ENCODE results near the gene SUPT20H.

DNA sequence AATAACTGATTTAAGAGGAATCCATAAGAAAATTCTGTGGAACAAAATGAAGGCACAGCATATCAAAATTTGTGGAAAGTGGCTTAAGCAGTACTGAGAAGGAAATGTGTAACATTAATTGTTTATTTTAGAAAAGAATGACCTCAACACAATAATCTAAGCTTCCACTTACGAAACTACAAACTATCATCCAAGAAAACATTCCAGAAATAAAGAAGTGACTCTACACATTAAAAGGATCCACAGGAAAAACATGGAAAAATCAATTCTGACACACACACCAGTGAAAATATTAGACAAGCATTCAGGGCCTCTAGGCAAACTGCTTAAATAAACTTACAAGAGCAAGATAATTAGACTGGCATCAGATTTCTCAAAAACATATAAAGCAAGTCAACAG lies 44.9 kb downstream of the SUPT20H start:
- TF ChIP-seq, protein P1, sequence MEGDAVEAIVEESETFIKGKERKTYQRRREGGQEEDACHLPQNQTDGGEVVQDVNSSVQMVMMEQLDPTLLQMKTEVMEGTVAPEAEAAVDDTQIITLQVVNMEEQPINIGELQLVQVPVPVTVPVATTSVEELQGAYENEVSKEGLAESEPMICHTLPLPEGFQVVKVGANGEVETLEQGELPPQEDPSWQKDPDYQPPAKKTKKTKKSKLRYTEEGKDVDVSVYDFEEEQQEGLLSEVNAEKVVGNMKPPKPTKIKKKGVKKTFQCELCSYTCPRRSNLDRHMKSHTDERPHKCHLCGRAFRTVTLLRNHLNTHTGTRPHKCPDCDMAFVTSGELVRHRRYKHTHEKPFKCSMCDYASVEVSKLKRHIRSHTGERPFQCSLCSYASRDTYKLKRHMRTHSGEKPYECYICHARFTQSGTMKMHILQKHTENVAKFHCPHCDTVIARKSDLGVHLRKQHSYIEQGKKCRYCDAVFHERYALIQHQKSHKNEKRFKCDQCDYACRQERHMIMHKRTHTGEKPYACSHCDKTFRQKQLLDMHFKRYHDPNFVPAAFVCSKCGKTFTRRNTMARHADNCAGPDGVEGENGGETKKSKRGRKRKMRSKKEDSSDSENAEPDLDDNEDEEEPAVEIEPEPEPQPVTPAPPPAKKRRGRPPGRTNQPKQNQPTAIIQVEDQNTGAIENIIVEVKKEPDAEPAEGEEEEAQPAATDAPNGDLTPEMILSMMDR (IDR thresholded peaks at IDR 0.05; ENCODE audit: insufficient read depth, low read length, poor library complexity, severe bottlenecking) = no peak
- TF ChIP-seq EZH2phosphoT487 (conservative IDR thresholded peaks at IDR 0.05; ENCODE audit: low read length) = no peak
